NCI-H2227 (cell line): ENCODE results near the gene AKAP9.
"Not testable (repeated sequence)": the region's sequence is repeated elsewhere in the genome, so short reads cannot be mapped to it uniquely, and the experiment has no call there.

Experiments used
- DNase-seq: peaks from one replicate; lab custom pipeline; 2025; ENCODE audit not compliant: unreplicated experiment; lab: John Stamatoyannopoulos, UW

AKAP9 gene

DNA sequence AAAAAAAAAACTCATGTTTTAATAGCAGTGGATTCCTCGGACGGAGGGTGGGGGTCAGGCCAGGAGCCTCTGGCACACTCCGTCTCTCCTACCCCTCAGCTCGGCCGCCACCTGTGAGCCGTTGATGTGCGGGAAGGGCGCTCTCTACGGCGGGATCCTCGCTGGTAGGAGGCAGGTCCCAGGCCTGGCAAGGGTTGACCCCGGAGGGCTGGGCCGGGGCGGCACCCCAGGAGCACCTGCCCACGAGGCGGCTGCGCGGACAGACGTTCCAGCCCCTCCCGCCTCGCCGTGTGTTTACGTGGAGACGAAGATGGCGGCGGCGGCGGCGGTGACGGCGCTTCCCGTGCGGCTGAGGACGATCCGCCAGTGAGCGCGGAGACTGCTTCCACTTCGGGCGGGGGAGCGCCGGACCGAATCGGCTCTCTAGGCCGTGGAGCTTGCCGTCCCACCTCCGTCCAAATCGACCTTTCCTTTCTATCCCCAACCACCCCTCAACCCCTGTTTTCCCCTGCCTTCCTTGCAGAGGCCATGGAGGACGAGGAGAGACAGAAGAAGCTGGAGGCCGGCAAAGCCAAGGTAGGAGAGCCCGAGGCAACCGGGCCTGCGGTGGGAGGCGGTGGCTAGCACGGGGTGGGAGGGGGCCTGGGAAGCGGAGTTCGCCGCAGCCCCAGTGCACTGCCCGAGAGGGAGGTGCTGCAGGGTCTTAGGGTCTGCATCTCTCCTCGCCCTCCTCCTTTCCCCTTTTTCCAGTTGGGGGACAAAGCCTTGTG, at the start of gene AKAP9:
AKAP9 (plus strand) TSS at position 291 of the 770 bp plus-strand sequence; CDS start at position 529, 238 bp downstream.
- peak; percentile 92 for DNase-seq

DNA sequence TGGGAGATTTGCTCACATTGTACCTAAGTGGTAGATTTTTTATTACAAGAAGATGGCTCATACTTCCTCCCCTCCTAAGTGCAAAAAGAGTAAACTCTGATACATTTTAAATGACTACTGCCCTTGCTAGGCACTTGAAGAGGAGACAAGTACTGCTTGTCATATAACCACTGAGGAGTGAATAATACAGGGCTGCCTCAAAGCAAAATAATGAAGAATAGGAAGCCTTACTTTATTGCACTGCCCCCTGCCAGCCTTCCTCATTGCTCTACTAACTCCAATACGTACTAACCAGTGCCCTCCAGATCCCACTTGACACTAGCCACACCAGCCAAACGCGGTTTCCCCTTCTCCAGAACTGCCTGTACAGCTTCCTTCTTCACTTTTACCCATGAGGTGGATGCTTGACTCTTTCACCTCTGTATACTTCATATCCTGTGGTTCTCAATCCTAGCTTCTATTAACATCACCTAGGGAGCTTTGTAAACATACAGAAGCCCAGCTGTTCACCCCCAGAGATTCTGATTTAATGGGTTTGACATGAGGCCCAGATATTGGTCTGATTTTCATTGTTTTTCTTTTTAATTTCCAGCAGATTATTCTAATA, 48.5 kb upstream of the AKAP9 start:
- DNase-seq, result peak; percentile 51

DNA sequence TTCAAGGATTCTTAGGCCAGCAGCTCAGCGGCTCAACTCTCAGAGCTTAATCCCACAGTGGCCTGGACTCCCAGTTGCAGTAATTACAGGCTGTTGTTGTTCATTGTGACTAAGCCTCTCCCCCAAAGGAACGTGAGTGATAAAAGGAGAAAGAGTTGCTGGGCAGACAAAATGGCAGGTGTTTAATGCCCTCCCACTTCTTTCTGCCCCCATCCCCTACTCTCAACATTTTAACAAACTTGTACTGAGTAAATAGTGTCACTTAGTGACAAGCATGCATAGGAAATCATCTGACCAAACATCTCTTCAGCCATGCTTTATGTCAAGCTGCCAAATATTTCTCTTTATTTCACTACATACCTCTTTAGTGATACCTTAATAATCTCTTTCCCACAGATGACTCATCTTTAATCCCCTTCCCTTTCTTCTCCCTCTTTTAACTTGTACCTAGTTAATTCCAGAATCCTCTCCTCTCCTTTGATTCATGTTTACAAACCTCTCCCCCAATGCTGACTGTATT, 47.8 kb upstream of the AKAP9 start:
- DNase-seq, result peak; percentile 79

DNA sequence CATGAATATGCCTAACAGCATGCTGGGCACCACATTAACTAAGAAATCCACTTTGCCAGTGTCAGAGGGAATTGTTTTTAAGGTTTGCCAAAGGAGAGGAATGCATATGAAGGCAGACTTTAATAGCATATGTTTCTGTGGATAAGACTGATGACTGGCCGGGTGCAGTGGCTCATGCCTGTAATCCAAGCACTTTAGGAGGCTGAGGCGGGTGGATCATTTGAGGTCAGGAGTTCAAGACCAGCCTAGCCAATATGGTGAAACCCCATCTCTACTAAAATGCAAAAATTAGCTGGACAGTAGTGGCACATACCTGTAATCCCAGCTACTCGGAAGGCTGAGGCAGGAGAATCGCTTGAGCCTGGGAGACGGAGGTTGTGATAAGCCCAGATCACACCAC, 47.0 kb upstream of the AKAP9 start:
- not testable (repeated sequence) for DNase-seq

DNA sequence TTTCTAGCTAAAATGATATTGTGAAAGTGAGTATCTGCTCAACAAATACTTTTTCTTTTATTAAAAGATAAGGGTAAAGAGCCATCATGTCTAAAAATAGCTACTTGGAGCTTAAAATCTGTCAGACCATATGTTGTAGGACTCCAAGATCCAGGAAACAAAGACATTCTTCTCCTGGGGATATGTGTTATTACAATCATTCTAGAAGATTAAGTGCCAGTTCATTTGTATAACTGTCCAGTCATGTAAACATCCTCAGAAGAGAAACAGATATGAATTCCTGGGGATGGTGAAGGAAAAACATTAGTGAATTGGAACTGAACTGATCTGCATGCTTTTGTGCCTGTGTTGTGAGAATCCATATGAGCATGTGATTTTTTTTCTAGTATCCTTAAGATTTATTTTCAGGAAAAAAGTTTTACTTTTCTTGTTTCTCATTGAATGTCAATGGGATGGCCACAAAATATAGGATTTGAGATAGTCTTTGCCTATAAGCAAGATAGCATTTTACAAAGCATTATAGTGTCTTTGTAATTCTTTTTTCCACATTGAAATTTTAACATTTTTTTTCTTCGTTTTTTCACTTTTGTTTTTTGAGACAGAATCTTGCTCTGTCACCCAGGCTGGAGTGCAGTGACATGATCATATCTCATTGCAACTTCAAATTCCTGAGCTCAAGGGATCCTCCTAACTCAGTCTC, 45.7 kb upstream of the AKAP9 start:
- DNase-seq, result no peak

DNA sequence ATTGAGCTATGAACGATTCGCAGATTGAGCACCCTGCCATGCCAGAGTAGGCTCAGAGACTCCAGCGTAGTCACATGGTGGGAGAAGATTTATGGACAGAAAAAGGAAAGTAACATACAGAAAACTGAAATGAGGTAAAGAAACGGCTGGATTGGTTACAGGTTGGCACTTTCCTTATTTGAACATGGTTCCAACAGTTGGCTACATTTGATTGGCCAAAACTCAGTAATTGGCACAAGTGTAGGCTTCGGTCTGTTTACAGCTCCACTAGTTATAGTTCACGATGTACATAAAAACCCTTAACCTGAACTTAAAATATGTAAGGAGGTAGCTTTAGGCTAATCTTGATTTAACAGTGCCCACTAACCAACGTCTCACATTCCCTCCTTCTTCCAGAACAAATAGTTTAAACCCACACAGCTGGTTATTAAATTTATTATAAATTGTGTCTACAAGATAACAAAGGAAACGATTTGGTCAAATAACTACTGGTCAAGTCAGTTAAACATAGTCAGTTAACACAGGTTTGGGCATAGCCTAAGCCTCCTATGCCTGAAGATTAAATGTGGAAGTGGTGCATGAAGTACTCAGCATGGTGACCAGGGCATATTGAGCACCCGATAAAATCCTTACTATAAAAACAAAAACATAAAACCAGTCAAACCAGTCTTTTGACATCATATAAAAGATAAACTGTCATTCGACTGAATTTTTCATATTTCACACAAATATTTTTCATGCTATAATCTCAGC, 42.2 kb upstream of the AKAP9 start:
- no peak for DNase-seq

GRCh38 chr7:91899563-91899962, 41.1 kb upstream of the AKAP9 start:
- no peak for DNase-seq

GRCh38 chr7:91910171-91910570, 30.5 kb upstream of the AKAP9 start:
- DNase-seq, result no peak

DNA sequence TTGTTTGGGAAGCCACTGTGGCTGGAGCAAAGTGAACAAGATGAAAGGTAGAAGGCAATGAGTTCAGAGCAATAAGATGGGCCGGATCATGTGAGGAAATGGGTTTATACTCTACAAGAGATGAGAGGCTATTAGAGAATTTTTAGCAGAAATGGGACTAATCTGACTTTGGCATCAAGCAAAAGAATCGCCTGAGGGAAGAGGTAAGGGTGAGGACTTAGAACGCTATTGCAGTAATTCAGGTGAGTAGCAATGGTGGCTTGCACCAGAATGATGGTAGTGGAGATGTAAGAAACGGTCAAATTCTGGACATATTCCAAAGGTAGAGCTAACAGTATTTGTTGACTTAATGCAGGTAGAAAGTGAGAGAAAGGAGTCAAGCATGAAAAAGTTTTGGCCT, 29.5 kb upstream of the AKAP9 start:
- no peak for DNase-seq

GRCh38 chr7:91912494-91912893, 28.2 kb upstream of the AKAP9 start:
- DNase-seq, result no peak

DNA sequence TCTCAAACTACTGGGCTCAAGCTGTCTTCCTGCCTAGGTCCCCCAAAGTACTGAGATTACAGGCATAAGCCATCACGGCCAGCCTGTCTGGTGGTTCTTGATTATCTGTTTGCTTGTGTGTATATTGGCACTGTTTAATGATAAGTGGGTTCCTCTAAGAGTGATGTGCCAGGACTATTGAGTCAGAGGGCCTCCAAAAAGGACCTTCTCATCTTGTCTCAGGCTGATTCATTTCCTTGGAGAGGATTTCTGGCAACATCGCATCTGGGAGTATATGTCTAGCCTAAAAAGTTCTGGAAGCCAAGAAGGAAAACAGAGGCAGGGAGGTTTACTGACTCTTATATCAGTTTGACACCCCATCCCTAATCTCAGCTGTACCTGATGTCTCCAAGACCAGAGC, 27.1 kb upstream of the AKAP9 start:
- DNase-seq, result no peak

- no peak for DNase-seq
These were observed 25.1 kb upstream of the AKAP9 start for GRCh38 chr7:91915401-91916050.

DNA sequence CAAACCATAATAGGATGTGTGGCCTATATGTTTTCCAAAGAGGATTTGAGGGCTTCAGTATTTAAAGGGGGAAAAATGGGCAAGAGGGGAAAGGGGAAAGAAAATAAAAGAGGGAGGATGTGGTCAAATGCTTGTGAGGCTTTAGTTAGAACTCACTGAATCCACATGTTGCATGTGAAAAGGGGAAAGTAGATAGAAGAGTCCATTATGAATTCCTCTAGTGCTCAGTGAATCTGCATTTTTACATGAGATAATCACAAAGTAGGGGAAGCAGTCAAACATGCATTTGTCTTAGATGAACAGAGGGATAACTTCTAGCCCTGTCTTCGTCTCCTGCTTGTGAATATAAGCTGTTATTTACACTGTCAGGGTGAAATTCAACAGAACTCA, 24.6 kb upstream of the AKAP9 start:
- no peak for DNase-seq

- DNase-seq, result no peak
These were observed 22.3 kb upstream of the AKAP9 start for GRCh38 chr7:91918356-91918755.

- DNase-seq, result no peak
These were observed 17.8 kb upstream of the AKAP9 start for GRCh38 chr7:91922857-91923256.

GRCh38 chr7:91927912-91928311, 12.8 kb upstream of the AKAP9 start:
- no peak for DNase-seq

DNA sequence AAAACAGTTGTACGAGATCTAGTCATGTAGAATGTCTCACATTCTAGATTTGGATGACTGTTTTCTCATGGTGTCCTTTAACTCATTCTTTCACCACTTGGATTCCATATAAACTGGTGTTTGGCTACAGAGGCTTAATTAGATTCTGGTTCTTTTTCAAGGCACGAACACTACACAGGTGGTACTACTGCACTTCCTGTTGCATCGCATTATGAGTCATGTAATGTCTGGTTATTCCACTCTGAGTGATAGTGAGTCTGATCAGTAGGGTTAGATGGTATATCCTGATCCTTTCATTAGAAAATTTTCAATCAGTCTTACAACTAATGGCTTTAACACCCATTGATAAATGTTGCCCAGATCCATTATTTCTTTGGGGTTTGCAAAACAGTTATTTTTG, 11.2 kb upstream of the AKAP9 start:
- no peak for DNase-seq

- DNase-seq, result peak; percentile 46
These were observed 491 bp upstream of the AKAP9 start for GRCh38 chr7:91940171-91940570.

- peak; percentile 56 for DNase-seq
These were observed 788 bp downstream of the AKAP9 start for GRCh38 chr7:91941450-91941849.

DNA sequence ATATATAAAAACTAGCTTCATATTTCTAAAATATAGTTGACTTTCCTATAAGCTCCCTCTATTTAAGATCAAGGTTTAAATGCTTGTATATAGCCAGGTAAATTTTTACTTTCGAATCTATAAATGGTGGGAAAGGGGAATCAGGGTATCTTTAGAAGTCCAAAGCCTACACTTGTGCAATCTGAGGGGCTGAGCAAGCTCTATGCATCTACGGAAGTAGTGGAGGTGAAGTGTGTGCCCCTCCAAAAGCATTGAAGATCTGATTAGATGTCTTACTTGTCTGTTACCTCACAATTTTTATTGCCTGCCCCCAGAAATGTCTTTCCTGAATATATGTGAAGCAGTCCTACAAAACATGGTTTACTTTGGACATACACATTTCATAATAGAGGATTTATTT, 1.6 kb downstream of the AKAP9 start:
- DNase-seq, result peak; percentile 14

GRCh38 chr7:91944970-91945369, 4.3 kb downstream of the AKAP9 start:
- not testable (repeated sequence) for DNase-seq
